HepG2 (cell line): ENCODE data around the gene ZNF585A. TPM values are rescaled to one million over a fixed set of nuclear protein-coding genes. Genes with fewer than 3 reads are reported as not detected.

Experiments
- ATAC-seq: fragments of 200-7000 bp; cut with Tn5 transposase; 3 replicates; pipeline ENCODE4 v1.9.1; 2020; ENCODE audit warnings: mild to moderate bottlenecking, moderate library complexity
- BruUV-seq: library from RNA; stranded (reverse); fragments of 400-500 nt; replicated peaks from 2 replicates; lab custom pipeline; 2021; lab: Mats Ljungman, UMichigan
- CTCF ChIA-PET: fragments of 300-600 bp; formaldehyde crosslinking; extraction: SDS; loops from one replicate; lab custom pipeline; 2021; ENCODE audit warnings: low total read pairs, inconsistent platforms, low intra/inter-chr PET ratio; lab: Yijun Ruan, JAX
- POLR2A ChIA-PET: fragments of 350-600 bp; sonication (Branson Sonifier 250); formaldehyde crosslinking; loops from one replicate; lab custom pipeline; 2020; ENCODE audit warnings: antibody characterized with exemption, inconsistent platforms; lab: Yijun Ruan, JAX
- DNase-seq: peaks from one replicate; pipeline ENCODE4 v3.0.0-alpha.2; 2015; ENCODE audit warnings: low spot score
- FAIRE-seq: peaks from 3 replicates; lab custom pipeline; 2011; peaks lifted over from hg19 to GRCh38; lab: Jason Lieb, UNC
- H2AFZ ChIP-seq: one replicate; pipeline ENCODE4 v1.6.1; 2011; ENCODE audit warnings: low read length, inconsistent platforms
- H3K27ac ChIP-seq: fragments of 300-600 bp; 3 replicates; pipeline ENCODE4 v1.8.0; 2011; ENCODE audit warnings: mixed run types, mild to moderate bottlenecking, mixed read lengths, low read length, inconsistent platforms; ENCODE audit not compliant: insufficient read depth; ENCODE audit errors: extremely low read length
- H3K27me3 ChIP-seq, 2 experiments: fragments of 200-600 bp in 1 of 2; 2 replicates in 1 of 2; 3 replicates in 1 of 2; pipeline versions ENCODE4 v1.6.0 to v1.8.0; 2011; ENCODE audit warnings: low read length in 2 of 2, mild to moderate bottlenecking in 2 of 2, moderate library complexity in 2 of 2, inconsistent platforms in 1 of 2; ENCODE audit not compliant: insufficient read depth in 2 of 2, control insufficient read depth in 1 of 2
- H3K36me3 ChIP-seq, 2 experiments: fragments of 200-600 bp in 1 of 2; replicated peaks in 1 of 2; 2 replicates in 1 of 2; 3 replicates in 1 of 2; pipeline versions ENCODE4 v1.5.1 to v1.8.0; 2011; ENCODE audit warnings: low read length in 2 of 2, inconsistent platforms in 1 of 2; ENCODE audit not compliant: insufficient read depth in 2 of 2, control insufficient read depth in 1 of 2
- H3K4me1 ChIP-seq: 2 replicates; pipeline ENCODE4 v1.5.1; 2012; ENCODE audit warnings: low read length, inconsistent platforms; ENCODE audit not compliant: insufficient read depth
- H3K4me2 ChIP-seq: 2 replicates; pipeline ENCODE4 v1.6.0; 2011; ENCODE audit warnings: low read depth, low read length, inconsistent platforms
- H3K4me3 ChIP-seq, 3 experiments: fragments of 200-600 bp in 1 of 3; sonication (generic), shearing (Covaris generic) in 1 of 3; replicated peaks in 1 of 3; 2 replicates each; pipeline ENCODE4 v1.5.1; 2011 to 2016; ENCODE audit warnings: low read length in 3 of 3, inconsistent platforms in 2 of 3, low read depth in 2 of 3, mild to moderate bottlenecking in 2 of 3, control low read depth in 1 of 3, mixed read lengths in 1 of 3; ENCODE audit not compliant: insufficient read depth in 1 of 3
- H3K79me2 ChIP-seq: one replicate; pipeline ENCODE4 v1.6.1; 2011; ENCODE audit warnings: low read length, inconsistent platforms; ENCODE audit not compliant: insufficient read depth
- H3K9ac ChIP-seq: 2 replicates; pipeline ENCODE4 v1.6.0; 2011; ENCODE audit warnings: mild to moderate bottlenecking, low read depth, low read length, inconsistent platforms; ENCODE audit not compliant: insufficient read depth
- H3K9me3 ChIP-seq: 2 replicates; pipeline ENCODE4 v1.5.1; 2012; ENCODE audit warnings: mild to moderate bottlenecking, low read length
- H4K20me1 ChIP-seq: 2 replicates; pipeline ENCODE4 v1.6.0; 2011; ENCODE audit warnings: inconsistent platforms, mild to moderate bottlenecking, low read length, moderate library complexity; ENCODE audit not compliant: insufficient read depth
- DMAP1 ChIP-seq: IDR thresholded peaks from 2 replicates; pipeline ENCODE4 v1.6.1; 2016
- FIP1L1 ChIP-seq: fragments of 200-400 bp; formaldehyde crosslinking; IDR thresholded peaks from 2 replicates; pipeline ENCODE4 v1.6.1; 2018; ENCODE audit warnings: low read depth, mild to moderate bottlenecking, low read length, moderate library complexity, borderline replicate concordance; ENCODE audit not compliant: insufficient read depth
- HNF4G ChIP-seq, 2 experiments: sonication (generic) in 1 of 2; formaldehyde crosslinking in 1 of 2; IDR thresholded peaks; 2 replicates each; pipeline versions ENCODE4 v1.4.0 to v1.6.1; 2011 to 2020; ENCODE audit warnings: borderline replicate concordance in 2 of 2, low read depth in 2 of 2, mild to moderate bottlenecking in 2 of 2, low read length in 1 of 2, missing genetic modification reagents in 1 of 2, moderate library complexity in 1 of 2
- KDM5A ChIP-seq: fragments of 200-600 bp; sonication (generic); IDR thresholded peaks from 2 replicates; pipeline ENCODE4 v1.7.0; 2018; ENCODE audit warnings: antibody characterized with exemption, mild to moderate bottlenecking, low read length, borderline replicate concordance
- NFE2 ChIP-seq: sonication (generic); formaldehyde crosslinking; IDR thresholded peaks from 2 replicates; pipeline ENCODE4 v1.4.0; 2020; ENCODE audit warnings: missing genetic modification reagents
- NKX3-1 ChIP-seq: sonication (generic); formaldehyde crosslinking; IDR thresholded peaks from 2 replicates; pipeline ENCODE4 v1.5.0; 2020; ENCODE audit warnings: missing genetic modification reagents
- TEAD3 ChIP-seq: optimal IDR thresholded peaks from 2 replicates; pipeline ENCODE3; 2016; ENCODE audit warnings: borderline replicate concordance
- U2AF2 ChIP-seq: fragments of 200-400 bp; formaldehyde crosslinking; IDR thresholded peaks from 2 replicates; pipeline ENCODE4 v1.6.1; 2017; ENCODE audit warnings: low read depth, mild to moderate bottlenecking, low read length
- ZMYM4 ChIP-seq: sonication (generic); formaldehyde crosslinking; IDR thresholded peaks from 2 replicates; pipeline ENCODE4 v1.8.1; 2023; ENCODE audit warnings: mild to moderate bottlenecking, missing genetic modification reagents
- ZNF317 ChIP-seq: sonication (generic); formaldehyde crosslinking; IDR thresholded peaks from 2 replicates; pipeline ENCODE4 v1.5.0; 2020; ENCODE audit warnings: mild to moderate bottlenecking, missing genetic modification reagents
- ZNF331 ChIP-seq: sonication (generic); formaldehyde crosslinking; IDR thresholded peaks from 2 replicates; pipeline ENCODE4 v1.4.0; 2020; ENCODE audit warnings: missing genetic modification reagents
- ZNF333 ChIP-seq: sonication (generic); formaldehyde crosslinking; IDR thresholded peaks from 2 replicates; pipeline ENCODE4 v1.4.0; 2020; ENCODE audit warnings: mild to moderate bottlenecking, missing genetic modification reagents, borderline replicate concordance
- ZNF564 ChIP-seq: sonication (generic); formaldehyde crosslinking; IDR thresholded peaks from 2 replicates; pipeline ENCODE4 v1.8.1; 2023; ENCODE audit warnings: mild to moderate bottlenecking, missing genetic modification reagents
- WGBS: methylation state at CpG from one replicate; pipeline ENCODE4 v1.1.6; 2017; ENCODE audit warnings: low lambda C conversion rate; 5-methylcytosine and 5-hydroxymethylcytosine counted together
- in situ Hi-C: cut with HindIII; loops from 2 replicates; pipeline ENCODE4 v1.10.0; 2017; ENCODE audit warnings: low pct_unique_long_range_greater_than_20kb; ENCODE audit not compliant: extremely low pct_ligation_motif_present
- intact Hi-C: fragments of 100-400 bp; cut with micrococcal nuclease; formaldehyde crosslinking; loops from one replicate; pipeline ENCODE4 v1.10.0; 2022; ENCODE audit not compliant: unreplicated experiment
- polyA plus RNA-seq, 8 experiments: library from polyadenylated mRNA; depleted of rRNA in 3 of 8; stranded (reverse) in 7 of 8; unstranded in 1 of 8; fragments of >200 nt; fragmentation: Illumina TruSeq in 4 of 8; extraction: Trizol in 4 of 8; gene quantifications; 2 replicates each; pipeline versions ENCODE4 v1.2.1 to v1.2.3, GENCODE V29; 2011 to 2016; ENCODE audit warnings: low read depth in 4 of 8, missing spikeins in 1 of 8, mixed read lengths in 1 of 8; ENCODE audit not compliant: insufficient read depth in 1 of 8
- total RNA-seq, 5 experiments: library from RNA; depleted of rRNA; stranded (reverse); fragments of >200 nt; fragmentation: Illumina TruSeq; extraction: Trizol; gene quantifications; 2 replicates each; pipeline ENCODE4 v1.2.3, GENCODE V29; 2016; ENCODE audit warnings: low read depth in 1 of 5
- TF ChIP-seq, protein P1 (sequence below): sonication (generic); formaldehyde crosslinking; IDR thresholded peaks from 2 replicates; pipeline ENCODE4 v1.4.0; 2020; ENCODE audit warnings: mild to moderate bottlenecking, missing genetic modification reagents

The ZNF585A gene
- total and polyA plus RNA-seq, 2 of the 13 experiments (the other 11 are each of a cell fraction or from before 2014, with no cell fraction given): 7.1 to 8.5 TPM

DNA sequence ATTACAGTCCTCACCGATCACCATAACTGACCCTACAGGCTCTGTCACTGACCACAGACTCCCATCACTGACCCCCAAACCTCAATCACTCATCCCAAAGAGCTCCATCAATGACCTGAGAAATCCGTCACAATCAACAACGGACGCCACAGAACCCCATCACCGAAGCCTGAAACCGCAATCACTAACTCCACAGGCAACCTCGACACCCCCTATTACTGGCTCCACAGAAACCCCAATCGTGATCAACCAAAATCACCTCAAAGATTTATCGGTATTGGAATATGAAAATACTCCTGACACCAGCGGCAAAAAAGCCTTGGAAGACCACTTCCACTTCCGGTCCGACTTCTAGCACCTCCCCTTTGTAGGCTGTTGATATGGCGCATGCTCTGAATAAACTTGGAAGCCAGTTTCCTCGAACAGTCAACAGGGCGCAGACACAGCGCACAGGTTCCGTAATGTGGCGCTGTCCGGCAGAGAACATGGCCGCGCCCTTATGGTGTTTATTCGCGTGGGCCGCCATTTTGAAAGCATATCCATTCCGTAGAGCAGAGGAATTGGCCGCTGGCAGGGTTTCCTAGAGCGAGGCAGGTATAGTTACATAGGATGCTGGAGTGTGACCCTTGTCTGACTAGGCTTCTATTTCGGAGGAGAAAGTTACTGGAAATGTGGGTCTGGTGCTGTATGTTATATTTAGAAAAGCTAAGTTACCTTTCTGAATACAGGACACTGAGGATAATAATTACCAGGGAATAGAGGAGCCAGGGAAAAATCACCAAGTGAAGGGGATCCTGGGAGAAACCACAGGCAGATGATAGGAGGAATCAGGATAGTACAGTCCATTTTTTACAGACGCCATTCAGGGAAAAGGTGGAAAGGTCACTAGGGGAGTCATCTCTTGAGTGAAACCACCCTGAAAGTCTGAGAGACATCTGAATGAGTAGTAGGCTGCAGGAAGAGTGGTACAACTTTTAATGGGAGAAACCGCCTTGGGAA lies at the start of gene ZNF585A (continued):
- TF ChIP-seq ZNF331 (CRISPR knock-in tag) (peak; percentile 10; the same call in 1 of the 2 replicates), ZMYM4 (CRISPR knock-in tag) (peak; percentile 77), ZNF317 (CRISPR knock-in tag) (no peak), DMAP1 (no peak)
- TF ChIP-seq, protein P1, sequence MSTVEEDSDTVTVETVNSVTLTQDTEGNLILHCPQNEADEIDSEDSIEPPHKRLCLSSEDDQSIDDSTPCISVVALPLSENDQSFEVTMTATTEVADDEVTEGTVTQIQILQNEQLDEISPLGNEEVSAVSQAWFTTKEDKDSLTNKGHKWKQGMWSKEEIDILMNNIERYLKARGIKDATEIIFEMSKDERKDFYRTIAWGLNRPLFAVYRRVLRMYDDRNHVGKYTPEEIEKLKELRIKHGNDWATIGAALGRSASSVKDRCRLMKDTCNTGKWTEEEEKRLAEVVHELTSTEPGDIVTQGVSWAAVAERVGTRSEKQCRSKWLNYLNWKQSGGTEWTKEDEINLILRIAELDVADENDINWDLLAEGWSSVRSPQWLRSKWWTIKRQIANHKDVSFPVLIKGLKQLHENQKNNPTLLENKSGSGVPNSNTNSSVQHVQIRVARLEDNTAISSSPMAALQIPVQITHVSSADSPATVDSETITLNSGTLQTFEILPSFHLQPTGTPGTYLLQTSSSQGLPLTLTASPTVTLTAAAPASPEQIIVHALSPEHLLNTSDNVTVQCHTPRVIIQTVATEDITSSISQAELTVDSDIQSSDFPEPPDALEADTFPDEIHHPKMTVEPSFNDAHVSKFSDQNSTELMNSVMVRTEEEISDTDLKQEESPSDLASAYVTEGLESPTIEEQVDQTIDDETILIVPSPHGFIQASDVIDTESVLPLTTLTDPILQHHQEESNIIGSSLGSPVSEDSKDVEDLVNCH (CRISPR knock-in tag): 0 out of 2 replicates have a peak, but pooled peaks have one; percentile 19

GRCh38 chr19:37221136-37221535 lies 48.6 kb upstream of the ZNF585A start:
- ChIA-PET CTCF (no interaction called here), POLR2A (no interaction called here)
- H4K20me1 ChIP-seq: no peaks in the 10 kb centered on the region
- FAIRE-seq (no peak), ATAC-seq (no peak), DNase-seq (no peak)
- no peak overlapping the region for H3K27ac ChIP-seq
- 93% methylated on average over 2 of the region's 2 CpGs for WGBS
- H3K4me2 ChIP-seq: no peak overlapping the region
- H2AFZ ChIP-seq: no peak overlapping the region
- peaks cover 0 to 4% of the 10 kb centered on the region in 2 experiments; a peak in 1 of 5 replicates for H3K27me3 ChIP-seq
- peaks cover 8% of the 10 kb centered on the region for H3K79me2 ChIP-seq
- H3K4me1 ChIP-seq: peaks cover 12% of the 10 kb centered on the region
- H3K9ac ChIP-seq: no peak overlapping the region
- no peaks in the 10 kb centered on the region for H3K9me3 ChIP-seq
- BruUV-seq: no TSS peak
- no peak overlapping the region for H3K4me3 ChIP-seq
- in situ Hi-C loops (no loop called here), intact Hi-C loops (no loop called here)
- TF ChIP-seq FIP1L1: no peak
- TF ChIP-seq NKX3-1: no peak
- no peak for TF ChIP-seq KDM5A
- no peak for TF ChIP-seq NFE2 (CRISPR knock-in tag)
- no peak for TF ChIP-seq ZNF564 (CRISPR knock-in tag)
- no peak for TF ChIP-seq ZNF333 (CRISPR knock-in tag)
- no peak for TF ChIP-seq TEAD3 (CRISPR knock-in tag)
- TF ChIP-seq HNF4G (IDR thresholded peaks at IDR 0.05; ENCODE audit: borderline replicate concordance, low read depth, low read length): no peak
- TF ChIP-seq HNF4G (CRISPR knock-in tag; IDR thresholded peaks at IDR 0.05; ENCODE audit: borderline replicate concordance, low read depth): no peak
- no peak for TF ChIP-seq U2AF2
- H3K36me3 ChIP-seq: peaks cover under 1 to 6% of the 10 kb centered on the region in 2 experiments; a peak in 2 of 5 replicates
